ENCODE results near the gene MT1E.
"Not testable (repeated sequence)": the region's sequence is repeated elsewhere in the genome, so short reads cannot be mapped to it uniquely, and the experiment has no call there.

Gene MT1E

GRCh38 chr16:56607109-56607618, 18.4 kb upstream of the MT1E start:
- FAIRE-seq: no peak

- no peak for FAIRE-seq
Observed at GRCh38 chr16:56607675-56608042, 17.9 kb upstream of the MT1E start.

GRCh38 chr16:56608043-56608875, 17.3 kb upstream of the MT1E start, which contains the start of gene MT2A:
Gene MT2A, plus strand, starts transcription at chr16:56608584. Its CDS starts 72 bp downstream, at chr16:56608656.
- no peak for FAIRE-seq

DNA sequence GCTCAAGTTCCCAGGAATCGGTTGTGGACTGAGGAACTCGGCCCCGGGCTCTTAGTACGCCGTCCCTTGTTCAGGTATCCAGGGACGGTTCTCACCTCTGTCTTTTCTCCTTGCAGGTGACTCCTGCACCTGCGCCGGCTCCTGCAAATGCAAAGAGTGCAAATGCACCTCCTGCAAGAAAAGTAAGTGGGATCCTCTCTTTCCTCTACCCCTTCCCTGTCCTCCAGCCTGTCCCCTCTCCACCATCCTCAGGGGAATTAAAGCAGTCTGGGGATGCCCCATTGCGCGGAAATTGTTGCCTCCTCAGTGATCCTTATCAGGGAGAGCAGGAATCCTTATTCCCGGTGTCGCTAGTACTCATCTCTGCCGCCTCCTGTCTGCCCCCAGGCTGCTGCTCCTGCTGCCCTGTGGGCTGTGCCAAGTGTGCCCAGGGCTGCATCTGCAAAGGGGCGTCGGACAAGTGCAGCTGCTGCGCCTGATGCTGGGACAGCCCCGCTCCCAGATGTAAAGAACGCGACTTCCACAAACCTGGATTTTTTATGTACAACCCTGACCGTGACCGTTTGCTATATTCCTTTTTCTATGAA, 16.6 kb upstream of the MT1E start:
- no peak for FAIRE-seq

- FAIRE-seq: no peak
Observed at GRCh38 chr16:56609463-56609921, 16.1 kb upstream of the MT1E start.

GRCh38 chr16:56610017-56610608, 15.5 kb upstream of the MT1E start:
- peak; percentile 11 for FAIRE-seq

- FAIRE-seq: no peak
Observed at GRCh38 chr16:56610609-56611111, 14.9 kb upstream of the MT1E start.

- FAIRE-seq: no peak
Observed at GRCh38 chr16:56611281-56611833, 14.2 kb upstream of the MT1E start.

DNA sequence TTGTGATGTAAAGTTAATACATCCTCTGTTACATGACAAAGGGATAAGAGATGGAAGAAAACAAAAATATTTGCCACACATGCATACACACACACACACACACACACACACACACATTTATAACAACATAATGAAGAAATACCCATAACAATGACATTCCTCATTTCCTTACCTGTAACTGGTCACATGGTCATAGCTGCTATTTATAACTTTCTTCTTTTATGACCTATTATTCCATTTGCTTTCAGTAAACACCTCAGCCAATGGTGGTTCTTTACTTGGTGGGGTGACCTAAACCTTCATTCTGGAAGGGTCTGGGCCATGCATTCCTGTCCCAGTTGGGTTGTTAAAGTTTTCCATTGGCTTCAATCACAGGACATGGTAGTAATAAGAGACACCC, 11.9 kb upstream of the MT1E start:
- FAIRE-seq: no peak

- no peak for FAIRE-seq
Observed at GRCh38 chr16:56614549-56614991, 11.0 kb upstream of the MT1E start.

DNA sequence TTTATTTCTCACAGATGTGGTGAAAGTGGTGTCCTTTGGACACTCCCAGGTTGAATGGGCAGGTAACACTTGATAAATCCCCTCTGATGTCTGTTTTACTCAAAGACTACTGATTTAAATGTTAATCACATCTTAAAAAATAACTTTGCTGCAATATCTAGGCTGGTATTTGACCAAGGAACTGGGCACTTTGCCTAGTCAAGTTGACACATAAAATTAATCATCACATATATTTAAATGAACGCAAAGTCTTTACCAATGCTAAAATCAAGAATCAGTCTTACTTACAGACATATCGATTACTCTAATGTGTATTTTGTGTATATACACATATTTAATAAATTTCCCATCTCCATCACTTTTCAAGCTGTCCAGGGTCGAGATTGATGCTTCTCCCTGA, 10.2 kb upstream of the MT1E start:
- no peak for FAIRE-seq

DNA sequence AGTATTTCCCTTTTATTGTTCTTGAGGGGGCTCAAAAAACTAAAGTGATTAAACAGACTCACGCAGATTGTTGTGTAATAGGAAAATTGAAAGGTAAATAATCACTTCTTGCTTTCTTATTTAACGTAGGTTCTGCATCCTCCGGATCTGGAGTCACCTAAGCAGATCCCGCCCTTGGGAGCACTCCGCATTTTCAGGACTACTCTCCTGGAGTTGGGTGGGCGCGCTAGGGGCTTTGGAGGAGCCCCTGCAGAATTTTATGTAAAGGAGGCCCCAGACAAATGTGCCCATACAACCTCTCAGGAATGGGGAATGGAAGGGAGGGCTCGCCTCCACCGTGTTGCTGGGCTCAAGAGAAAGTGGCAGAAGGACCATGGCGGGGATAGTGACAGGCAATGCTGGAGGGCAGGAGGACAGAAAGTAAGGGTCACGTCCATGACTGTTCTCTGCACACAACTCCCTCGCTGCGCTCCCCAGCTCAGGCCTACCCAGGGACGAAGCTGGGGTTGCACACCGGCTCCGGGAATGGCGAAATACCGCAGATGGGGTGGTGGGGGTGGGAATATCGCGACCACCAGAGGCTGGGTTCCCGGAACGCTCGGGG, 8.9 kb upstream of the MT1E start:
- FAIRE-seq: no peak

DNA sequence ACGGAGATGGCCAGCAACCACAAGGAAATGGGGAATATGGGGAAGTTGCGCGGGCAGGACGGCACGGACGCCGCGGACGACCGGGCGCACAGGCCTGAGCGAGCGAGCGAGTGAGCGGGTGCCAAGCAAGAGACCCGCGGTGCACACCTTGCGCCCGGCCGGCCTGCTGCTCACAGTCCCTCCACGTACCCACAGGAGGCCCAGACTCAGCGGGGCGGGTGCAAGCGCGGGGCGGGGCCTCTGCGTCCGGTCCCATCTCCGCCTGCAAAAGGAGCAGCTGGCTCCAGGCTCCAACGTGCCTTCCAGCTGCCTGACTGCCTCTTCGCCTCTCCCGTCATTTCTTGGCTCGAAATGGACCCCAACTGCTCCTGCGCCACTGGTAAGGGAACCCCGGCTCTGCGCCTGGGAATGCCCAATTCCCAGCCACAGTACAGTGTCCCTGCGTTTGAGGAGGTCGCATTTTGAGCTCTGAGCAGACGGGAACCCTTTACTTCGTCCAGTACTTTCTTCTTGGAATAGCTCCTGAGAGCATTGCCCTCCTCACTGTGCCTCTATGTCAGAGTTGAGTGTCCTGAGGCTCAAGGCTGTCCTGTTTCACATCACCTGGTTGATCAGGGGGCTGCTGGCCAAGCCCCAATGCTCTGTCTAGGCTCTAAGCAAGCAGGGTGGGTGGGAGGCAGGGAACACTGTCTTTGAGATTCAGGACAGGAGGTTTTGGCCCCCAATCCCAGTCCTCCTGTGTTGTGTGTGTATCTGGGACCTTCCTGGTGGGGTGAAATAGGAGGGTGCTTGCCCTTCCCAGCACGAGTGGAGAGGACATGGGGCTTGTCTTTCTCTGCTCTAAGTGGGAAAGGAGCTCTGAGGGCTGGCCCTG, 8.1 kb upstream of the MT1E start:
- FAIRE-seq: no peak

DNA sequence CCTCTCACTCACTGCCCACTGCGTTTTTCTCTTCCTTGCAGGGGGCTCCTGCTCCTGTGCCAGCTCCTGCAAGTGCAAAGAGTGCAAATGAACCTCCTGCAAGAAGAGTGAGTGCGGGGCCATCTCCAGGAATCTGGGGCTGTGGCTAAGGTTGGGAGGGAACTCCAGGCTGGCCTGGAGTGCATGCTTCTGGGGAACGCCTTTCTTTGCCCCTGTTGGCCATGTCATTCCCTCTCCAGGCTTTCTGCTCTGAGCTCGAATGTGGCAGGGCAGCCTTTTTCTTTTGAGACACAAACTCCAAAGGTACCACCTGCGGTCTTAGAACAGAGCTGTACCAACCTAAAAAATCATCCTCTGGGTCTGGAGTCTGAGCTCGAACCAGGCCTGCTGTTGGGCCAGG, 7.4 kb upstream of the MT1E start:
- FAIRE-seq: no peak

- FAIRE-seq: no peak
Observed at GRCh38 chr16:56620339-56620897, 5.2 kb upstream of the MT1E start.

DNA sequence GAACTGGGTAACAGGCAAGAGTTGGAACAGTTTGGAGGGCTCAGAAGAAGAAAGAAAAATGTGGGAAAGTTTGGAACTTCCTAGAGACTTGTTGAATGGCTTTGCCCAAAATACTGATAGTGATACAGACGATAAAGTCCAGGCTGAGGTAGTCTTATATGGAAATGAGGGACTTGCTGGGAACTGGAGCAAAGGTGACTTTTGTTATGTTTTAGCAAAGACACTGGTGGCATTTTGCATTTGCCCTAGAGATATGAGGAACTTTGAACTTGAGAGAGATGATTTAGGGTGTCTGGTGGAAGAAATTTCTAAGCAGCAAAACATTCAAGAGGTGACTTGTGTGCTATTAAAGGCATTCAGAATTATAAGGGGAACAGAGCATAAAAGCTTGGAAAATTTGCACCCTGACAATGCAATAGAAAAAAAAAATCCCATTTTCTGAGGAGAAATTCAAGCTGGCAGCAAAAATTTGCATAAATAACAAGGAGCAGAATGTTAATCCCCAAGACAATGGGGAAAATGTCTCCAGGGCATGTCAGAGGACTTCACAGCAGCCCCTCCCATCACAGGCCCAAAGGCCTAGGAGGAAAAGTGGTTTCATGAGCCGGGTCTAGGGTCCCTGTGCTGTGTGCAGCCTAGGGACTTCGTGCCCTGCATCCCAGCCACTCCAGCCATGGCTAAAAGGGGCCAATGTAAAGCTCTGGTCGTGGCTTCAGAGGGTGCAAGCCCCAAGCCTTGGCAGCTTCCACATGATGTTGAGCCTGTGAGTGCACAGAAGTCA, 3.7 kb upstream of the MT1E start:
- FAIRE-seq: not testable (repeated sequence)

DNA sequence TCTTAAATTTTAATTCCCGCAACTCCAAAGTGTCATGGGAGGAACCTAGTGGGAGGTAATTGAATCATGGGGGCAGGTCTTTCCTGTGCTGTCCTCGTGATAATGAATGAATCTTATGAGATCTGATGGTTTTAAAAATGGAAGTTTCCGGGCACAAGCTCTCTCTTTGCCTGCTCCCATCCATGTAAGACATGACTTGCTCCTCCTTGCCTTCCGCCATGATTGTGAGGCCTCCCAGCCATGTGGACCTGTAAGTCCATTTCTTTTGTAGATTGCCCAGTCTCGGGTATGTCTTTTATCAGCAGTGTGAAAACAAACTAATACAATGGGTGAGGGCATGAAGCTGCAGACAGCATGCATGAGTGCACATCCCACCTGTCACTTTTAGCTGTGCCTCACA, 2.4 kb upstream of the MT1E start:
- FAIRE-seq: not testable (repeated sequence)

DNA sequence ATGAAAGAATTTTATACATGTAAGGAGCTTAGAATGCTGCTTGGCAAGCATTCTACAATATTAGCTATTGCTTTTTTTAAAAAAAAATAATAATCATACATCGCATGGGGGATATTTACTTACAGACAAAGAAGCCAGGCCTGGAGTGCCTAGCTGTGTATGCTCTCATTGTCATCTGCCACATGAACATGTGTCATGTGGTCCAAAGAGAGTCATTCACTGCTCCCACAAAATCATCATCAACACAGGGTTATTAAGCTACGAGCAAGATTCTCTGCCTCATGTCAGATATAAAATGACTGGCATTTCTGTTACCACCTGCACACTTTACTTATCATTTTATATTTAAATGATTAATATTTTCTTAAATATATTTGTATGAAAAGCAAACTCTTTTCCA, 1.9 kb upstream of the MT1E start:
- no peak for FAIRE-seq

DNA sequence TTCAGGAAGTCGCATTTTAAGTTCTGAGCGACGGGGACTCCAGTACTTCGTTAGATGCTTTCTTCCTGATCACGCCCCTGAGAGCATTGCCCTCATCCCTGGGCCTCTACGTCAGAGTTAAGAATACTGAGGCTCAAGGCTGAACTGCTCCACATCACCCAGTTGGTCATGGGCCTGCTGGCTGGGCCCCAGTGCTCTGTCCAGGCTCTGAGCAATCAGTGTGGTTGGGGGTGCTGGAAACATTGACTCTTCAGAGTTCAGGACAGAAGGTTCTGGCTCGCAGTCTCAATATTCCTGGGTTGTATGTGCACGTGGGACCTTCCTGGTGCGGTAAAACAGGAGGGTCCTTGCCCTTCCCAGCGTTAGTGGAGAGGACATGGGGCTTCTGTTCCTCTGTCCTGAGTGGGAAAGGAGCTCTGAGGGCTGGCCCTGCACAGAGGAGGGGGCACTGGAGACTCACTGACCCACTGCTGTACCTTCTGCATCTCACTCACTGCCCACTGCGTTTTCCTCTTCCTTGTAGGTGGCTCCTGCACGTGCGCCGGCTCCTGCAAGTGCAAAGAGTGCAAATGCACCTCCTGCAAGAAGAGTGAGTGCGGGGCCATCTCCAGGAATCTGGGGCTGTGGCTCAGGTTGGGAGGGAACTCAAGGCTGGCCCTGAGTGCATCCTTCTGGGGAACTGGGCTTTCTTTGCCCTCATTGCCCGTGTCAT, 518 bp downstream of the MT1E start:
- FAIRE-seq: no peak

GRCh38 chr16:56626685-56627084, 1.1 kb downstream of the MT1E start:
- FAIRE-seq: no peak

All from A204.1 (cell line).